NT2/D1 (cell line): ENCODE data around the gene PCNT.

Source experiments
- SUZ12 ChIP-seq: IDR thresholded peaks from 2 replicates; pipeline ENCODE4 v1.6.1; 2011; ENCODE audit not compliant: insufficient read length, insufficient read depth; ENCODE audit errors: extremely low read depth
- YY1 ChIP-seq: IDR thresholded peaks from 2 replicates; pipeline ENCODE4 v1.6.1; 2011; ENCODE audit not compliant: insufficient read length, insufficient read depth
- ZNF274 ChIP-seq: IDR thresholded peaks from 2 replicates; pipeline ENCODE4 v1.6.1; 2011; ENCODE audit warnings: mild to moderate bottlenecking, low read depth, low read length

DNA sequence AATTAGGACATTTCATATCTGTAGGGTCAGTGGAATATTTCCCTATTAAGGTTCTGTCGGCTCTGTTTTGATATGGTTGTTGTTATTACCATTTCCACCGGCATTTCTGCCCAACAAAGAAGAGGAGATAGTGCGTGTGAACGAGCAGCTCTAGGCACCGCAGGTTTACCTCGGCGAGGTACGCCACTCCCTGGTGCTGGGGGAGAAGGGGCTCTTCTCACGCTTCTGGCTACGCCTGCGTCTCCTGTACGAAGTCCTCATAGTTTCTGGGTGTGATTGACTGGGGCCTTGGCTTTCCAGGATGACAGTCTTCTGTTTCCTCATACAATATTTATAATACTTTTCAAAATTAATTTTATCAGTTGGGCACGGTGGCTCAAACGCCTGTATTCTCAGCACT, 80.3 kb downstream of the PCNT start:
- no peak for TF ChIP-seq ZNF274
- TF ChIP-seq YY1 = no peak
- no peak for TF ChIP-seq SUZ12
